ENCODE data around the gene ERBB4.

Gene ERBB4

DNA sequence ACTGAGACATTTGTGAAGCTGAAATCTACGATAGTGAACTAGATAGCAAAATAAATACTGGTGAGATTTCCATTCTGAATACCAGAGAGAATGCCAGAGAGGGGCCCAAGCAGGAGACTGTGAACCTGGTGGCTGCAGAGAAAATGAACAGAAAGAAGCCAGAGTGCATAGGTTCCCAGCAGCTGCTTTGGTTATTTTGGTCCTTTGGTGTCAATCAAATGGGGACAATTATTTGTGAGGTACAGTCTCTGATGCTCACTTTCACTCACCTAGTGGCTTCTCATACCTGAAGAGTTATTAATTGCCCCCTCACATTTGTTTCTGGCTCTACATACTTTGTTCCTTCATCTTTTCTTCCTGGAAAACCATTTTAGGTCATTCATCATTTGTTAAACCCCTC, 1170.1 kb downstream of the ERBB4 start:
- no peak for DNase-seq

GRCh38 chr2:211367711-211368110, 1170.9 kb downstream of the ERBB4 start:
- DNase-seq: no peak

GRCh38 chr2:211367293-211367692, 1171.3 kb downstream of the ERBB4 start:
- no peak for DNase-seq

- DNase-seq: no peak
These were observed 1173.7 kb downstream of the ERBB4 start for GRCh38 chr2:211364911-211365310.

DNA sequence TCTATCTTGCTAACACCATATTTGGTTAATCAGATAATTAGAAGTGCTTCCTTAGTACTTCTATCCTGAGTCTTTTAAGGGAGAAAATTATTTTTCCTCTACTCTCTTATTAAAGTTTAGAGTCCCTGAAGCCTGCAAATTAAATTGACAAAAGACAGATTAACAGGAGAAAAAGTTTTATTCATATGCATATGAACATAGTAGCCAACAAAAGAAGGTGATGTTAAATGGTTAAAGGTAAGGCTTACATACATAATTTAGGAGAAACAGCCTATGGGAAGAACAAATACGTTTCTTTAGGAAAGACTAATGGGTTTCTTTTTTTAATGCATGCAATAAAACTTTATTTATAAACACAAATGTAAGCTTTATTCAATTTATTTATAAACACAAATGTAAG, 1177.2 kb downstream of the ERBB4 start:
- no peak for DNase-seq

- DNase-seq: no peak
These were observed 1179.3 kb downstream of the ERBB4 start for GRCh38 chr2:211359347-211359746.

DNA sequence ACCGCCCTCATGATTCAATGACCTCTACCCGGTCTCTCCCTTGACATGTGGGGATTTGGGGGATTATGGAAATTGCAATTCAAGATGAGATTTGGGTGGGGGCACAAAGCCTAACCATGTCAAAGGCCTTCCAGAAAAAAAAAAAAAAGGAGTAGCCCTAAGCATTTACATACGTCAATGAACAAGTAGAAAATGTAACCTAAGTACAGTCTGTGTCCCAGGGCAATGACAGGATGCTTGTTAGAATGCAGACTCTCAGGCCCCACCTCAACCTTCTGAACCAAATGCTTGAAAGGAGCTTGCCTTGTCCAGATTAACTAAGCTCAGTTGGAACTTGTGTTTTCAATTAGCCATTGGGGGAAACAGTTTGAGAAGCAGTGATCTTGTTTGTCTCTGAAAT, 1180.1 kb downstream of the ERBB4 start:
- DNase-seq: no peak

GRCh38 chr2:211354481-211354880, 1184.1 kb downstream of the ERBB4 start:
- no peak for DNase-seq

- DNase-seq: peak; percentile 1
These were observed 1186.6 kb downstream of the ERBB4 start for GRCh38 chr2:211351987-211352386.

DNA sequence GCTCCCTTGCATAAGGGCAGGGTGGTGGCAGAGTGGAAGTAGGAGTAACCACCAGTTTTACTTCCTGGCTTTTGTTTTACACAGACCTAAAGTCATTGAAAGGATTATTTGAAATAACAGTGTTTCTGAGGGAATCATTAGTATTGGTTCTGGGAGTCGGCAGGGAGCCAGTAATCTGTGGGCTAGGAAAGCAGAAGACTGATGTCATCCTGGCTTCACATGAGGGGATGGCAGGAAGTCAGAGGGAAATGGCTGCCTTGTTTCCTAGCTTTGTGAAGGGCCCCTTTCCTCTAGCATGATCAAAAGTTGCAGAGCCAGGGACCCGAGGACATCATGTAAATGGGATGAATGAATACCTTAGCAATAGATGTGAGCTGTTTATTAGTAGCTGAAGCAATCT, 1189.6 kb downstream of the ERBB4 start:
- DNase-seq: no peak

DNA sequence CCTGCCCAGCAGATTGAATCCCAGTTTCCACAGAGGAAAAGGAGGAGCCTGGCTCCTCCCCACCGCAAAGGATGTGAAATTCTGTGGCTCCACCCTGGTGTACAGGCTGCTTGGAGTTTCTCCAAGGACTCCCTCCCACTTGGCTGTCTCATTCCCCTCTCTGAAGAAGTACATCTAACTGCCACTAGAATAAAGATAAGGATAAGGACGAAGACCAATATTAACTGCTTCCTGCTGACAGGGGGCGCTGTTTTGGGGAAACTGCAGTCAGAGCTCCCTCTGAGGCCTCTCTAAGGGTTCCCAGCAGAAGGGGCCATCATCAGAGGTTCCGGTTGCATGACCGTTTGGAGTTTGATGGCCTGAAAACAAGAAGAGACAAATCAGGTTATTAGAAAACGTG, 1191.3 kb downstream of the ERBB4 start:
- DNase-seq: no peak

- DNase-seq: no peak
These were observed 1194.3 kb downstream of the ERBB4 start for GRCh38 chr2:211344289-211344688.

DNA sequence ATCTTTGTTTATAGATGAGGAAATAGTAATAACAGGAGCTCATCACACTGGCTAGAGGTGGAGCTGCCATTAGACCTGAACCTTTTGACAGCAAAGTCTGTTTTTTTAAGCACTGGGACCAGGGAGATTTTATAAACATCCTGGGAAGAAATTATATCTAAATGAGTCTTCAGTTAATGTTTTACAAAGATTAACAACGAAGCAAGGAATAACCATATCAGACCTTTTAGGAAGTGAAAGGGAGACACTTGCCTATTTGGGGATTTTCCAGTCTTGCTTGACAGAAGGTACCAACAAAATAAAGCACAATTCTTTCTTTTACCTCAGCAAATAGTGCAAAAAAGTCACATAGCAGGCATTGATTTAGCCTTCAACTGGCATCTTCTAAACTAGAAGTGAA, 1205.2 kb downstream of the ERBB4 start:
- DNase-seq: no peak

GRCh38 chr2:211331736-211332135, 1206.9 kb downstream of the ERBB4 start:
- no peak for DNase-seq

DNA sequence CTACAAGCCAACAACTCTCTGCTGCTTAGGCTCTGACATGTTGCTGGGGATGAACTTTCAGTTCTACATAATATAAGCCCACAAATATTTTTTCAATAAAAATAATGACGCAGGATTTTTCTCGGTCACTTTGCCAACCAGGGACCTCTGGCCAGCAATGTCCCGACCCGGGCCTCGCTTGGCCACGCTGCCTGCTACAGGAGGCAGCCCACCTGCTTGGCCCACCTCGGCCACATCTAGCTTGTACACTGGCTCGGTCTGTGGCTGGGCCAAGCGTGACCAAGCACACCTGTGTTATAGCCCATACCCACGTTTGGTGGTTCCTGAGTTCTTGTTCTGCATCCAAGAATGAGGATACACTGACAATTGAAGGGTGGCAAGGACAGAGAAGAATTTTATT, 1208.7 kb downstream of the ERBB4 start:
- no peak for DNase-seq

DNA sequence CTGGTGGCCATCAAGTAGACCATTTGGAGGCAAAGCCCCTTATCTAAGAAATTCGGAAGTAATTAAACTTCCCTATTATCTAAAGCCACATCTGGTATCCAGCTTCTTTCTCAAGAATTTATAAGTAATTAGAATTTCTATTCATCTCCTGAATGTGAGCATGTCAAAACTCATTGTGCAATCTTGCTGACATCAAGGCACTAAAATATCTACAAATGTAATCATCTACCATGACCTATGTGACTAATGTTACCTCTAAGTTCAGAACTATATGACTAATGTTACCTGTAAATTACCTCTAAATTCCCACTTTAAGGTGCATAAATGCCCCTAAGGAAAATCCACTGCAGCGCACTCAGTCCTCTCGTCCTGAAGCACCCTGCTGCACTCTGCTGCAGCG, 1209.2 kb downstream of the ERBB4 start:
- DNase-seq: no peak

GRCh38 chr2:211328126-211328525, 1210.5 kb downstream of the ERBB4 start:
- DNase-seq: no peak
